ENCODE results near the gene STARD10. TPM values are rescaled to one million over a fixed set of nuclear protein-coding genes. Genes with fewer than 3 reads are reported as not detected.

The STARD10 gene
- total and polyA plus RNA-seq, 2 of the 8 experiments (the other 6 are each of a cell fraction or from before 2014, with no cell fraction given) = 23.7 to 35.7 TPM

- WGBS, 2 experiments (ENCODE audit: extremely low coverage in 1 of 2, insufficient coverage in 1 of 2, insufficient read length in 1 of 2, insufficient replicate concordance in 2 of 2, low coverage in 1 of 2, low lambda C conversion rate in 2 of 2, missing lambda C conversion rate in 1 of 2) = 75% methylated on average over 8 of the region's 8 CpGs; no CpG with 5 or more reads in 1 of the 2 experiments
- no peaks in the 10 kb centered on the region; a peak in 1 of 7 replicates for H3K27me3 ChIP-seq (replicated peaks in 1 of 4; ENCODE audit: control insufficient read depth in 3 of 4, extremely low read depth in 1 of 4, insufficient read depth in 3 of 4, low read length in 3 of 4)
- FAIRE-seq = no peak
- H2BK15ac ChIP-seq (ENCODE audit: low read length) = no peak overlapping the region
- no peak for TF ChIP-seq SUZ12 (IDR thresholded peaks at IDR 0.05; ENCODE audit: low read length)
- no peak overlapping the region for H3K9ac ChIP-seq (replicated peaks in 1 of 4; ENCODE audit: extremely low read depth in 1 of 4, low read depth in 3 of 4, low read length in 3 of 4)
- H3K4ac ChIP-seq (replicated peaks; ENCODE audit: insufficient read length, low read depth, low read length) = no peak overlapping the region
- H3K23ac ChIP-seq (ENCODE audit: insufficient read length) = no peak overlapping the region
- H2BK12ac ChIP-seq (ENCODE audit: low read depth, low read length) = no peak overlapping the region
- no peak overlapping the region for H3K18ac ChIP-seq (ENCODE audit: extremely low read depth, low read length)
- no peak overlapping the region for H3K14ac ChIP-seq (ENCODE audit: insufficient read length)
- no peak overlapping the region for H2BK5ac ChIP-seq (ENCODE audit: low read depth, low read length)
- H3K23me2 ChIP-seq (ENCODE audit: low read depth, low read length) = no peaks in the 10 kb centered on the region
- no peak overlapping the region for H2AK5ac ChIP-seq (ENCODE audit: low read depth, low read length)
- H3K4me3 ChIP-seq (ENCODE audit: extremely low read depth in 1 of 4, insufficient read depth in 2 of 4, low read depth in 3 of 4, low read length in 4 of 4) = no peak overlapping the region
- no peak overlapping the region for H3K56ac ChIP-seq (replicated peaks; ENCODE audit: insufficient read length, low read depth, low read length)
- H3K36me3 ChIP-seq (ENCODE audit: control insufficient read depth in 2 of 4, insufficient read depth in 4 of 4, low read length in 3 of 4) = no peaks in the 10 kb centered on the region
- H3K79me2 ChIP-seq (ENCODE audit: control insufficient read depth in 1 of 2, insufficient read depth in 2 of 2, low read length in 2 of 2) = no peaks in the 10 kb centered on the region
- H4K20me1 ChIP-seq (replicated peaks in 1 of 2; ENCODE audit: control insufficient read depth in 1 of 2, insufficient read depth in 2 of 2, low read length in 2 of 2) = no peaks in the 10 kb centered on the region
- no peak for DNase-seq (ENCODE audit: low read depth in 1 of 2, low spot score in 2 of 2)
- CTCF ChIA-PET (ENCODE audit: partially characterized antibody) = interaction anchor here (1.0 to 11.9 kb wide), 9 partner anchors 12 to 343 kb away, joined by 3 to 258 read pairs (median 5); no protein-coding TSS in a partner anchor
- no peak overlapping the region for H3K27ac ChIP-seq (ENCODE audit: low read depth, low read length)
- H4K5ac ChIP-seq (ENCODE audit: insufficient read length, low read depth, low read length) = no peak overlapping the region
- H3K4me2 ChIP-seq (ENCODE audit: insufficient read depth in 1 of 2, low read depth in 2 of 2, low read length in 2 of 2) = no peak overlapping the region
- no peaks in the 10 kb centered on the region for H3K9me3 ChIP-seq (ENCODE audit: insufficient read depth in 2 of 2, low read depth in 1 of 2, low read length in 1 of 2)
- peaks cover 0 to 5% (median 4%) of the 10 kb centered on the region in 4 experiments; a peak in 6 of 7 replicates for H3K4me1 ChIP-seq (replicated peaks in 1 of 4; ENCODE audit: control insufficient read depth in 3 of 4, insufficient read depth in 4 of 4, low read length in 3 of 4)
- H2AFZ ChIP-seq (ENCODE audit: low read length) = no peak overlapping the region
- no peak overlapping the region for H4K8ac ChIP-seq (ENCODE audit: extremely low read depth, insufficient read depth, low read length)
- no peak overlapping the region for H2BK120ac ChIP-seq (replicated peaks; ENCODE audit: low read depth, low read length)
- POLR2A ChIA-PET (ENCODE audit: partially characterized antibody) = interaction anchor here (0.6 to 1.1 kb wide), 2 partner anchors 343 to 963 kb away, joined by 3 read pairs; no protein-coding TSS in a partner anchor
- no peak overlapping the region for H2BK20ac ChIP-seq (ENCODE audit: low read length)
- H4K91ac ChIP-seq (replicated peaks; ENCODE audit: insufficient read length, low read length) = no peak overlapping the region
- no peaks in the 10 kb centered on the region; the same call in 1 of the 2 replicates for H3K79me1 ChIP-seq (ENCODE audit: low read depth, low read length)
Measured at GRCh38 chr11:72833811-72834493, 40.1 kb upstream of the STARD10 start.

Measured in H1 (cell line).